GM12875 (cell line): ENCODE data around the gene SLC13A3.

Experiments
- H3K4me3 ChIP-seq: one replicate; pipeline ENCODE4 v1.5.1; 2011; ENCODE audit warnings: low read depth, low read length, control low read depth
- TF ChIP-seq, protein P1 (sequence below): IDR thresholded peaks from 2 replicates; pipeline ENCODE4 v1.5.1; 2011; ENCODE audit warnings: low read depth, mild to moderate bottlenecking, control low read depth, inconsistent platforms, low read length, moderate library complexity, borderline replicate concordance; ENCODE audit not compliant: insufficient read depth

Gene SLC13A3

DNA sequence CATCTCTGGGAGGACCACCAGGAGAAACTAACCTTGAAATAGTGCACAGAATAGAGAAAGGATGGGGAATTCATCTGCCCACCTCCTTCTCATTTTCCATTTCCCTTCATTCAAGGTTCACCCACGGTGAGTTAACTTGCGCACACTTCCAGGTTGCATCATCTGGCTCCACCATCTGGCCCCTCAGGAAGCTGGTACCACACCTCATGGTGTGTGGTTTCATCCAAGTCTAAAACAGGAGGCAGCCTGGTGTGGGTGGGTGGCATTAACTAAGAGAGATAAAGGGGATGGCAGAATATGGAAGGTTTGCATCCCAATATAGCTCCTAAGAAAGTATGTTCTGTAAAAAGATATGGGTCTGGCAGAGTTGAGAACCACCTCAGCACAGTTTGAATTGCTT lies 141.7 kb downstream of the SLC13A3 start:
- TF ChIP-seq, protein P1, sequence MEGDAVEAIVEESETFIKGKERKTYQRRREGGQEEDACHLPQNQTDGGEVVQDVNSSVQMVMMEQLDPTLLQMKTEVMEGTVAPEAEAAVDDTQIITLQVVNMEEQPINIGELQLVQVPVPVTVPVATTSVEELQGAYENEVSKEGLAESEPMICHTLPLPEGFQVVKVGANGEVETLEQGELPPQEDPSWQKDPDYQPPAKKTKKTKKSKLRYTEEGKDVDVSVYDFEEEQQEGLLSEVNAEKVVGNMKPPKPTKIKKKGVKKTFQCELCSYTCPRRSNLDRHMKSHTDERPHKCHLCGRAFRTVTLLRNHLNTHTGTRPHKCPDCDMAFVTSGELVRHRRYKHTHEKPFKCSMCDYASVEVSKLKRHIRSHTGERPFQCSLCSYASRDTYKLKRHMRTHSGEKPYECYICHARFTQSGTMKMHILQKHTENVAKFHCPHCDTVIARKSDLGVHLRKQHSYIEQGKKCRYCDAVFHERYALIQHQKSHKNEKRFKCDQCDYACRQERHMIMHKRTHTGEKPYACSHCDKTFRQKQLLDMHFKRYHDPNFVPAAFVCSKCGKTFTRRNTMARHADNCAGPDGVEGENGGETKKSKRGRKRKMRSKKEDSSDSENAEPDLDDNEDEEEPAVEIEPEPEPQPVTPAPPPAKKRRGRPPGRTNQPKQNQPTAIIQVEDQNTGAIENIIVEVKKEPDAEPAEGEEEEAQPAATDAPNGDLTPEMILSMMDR = no peak
- no peak overlapping the region for H3K4me3 ChIP-seq
